ENCODE measurements around the gene RASGRF1.

DNA sequence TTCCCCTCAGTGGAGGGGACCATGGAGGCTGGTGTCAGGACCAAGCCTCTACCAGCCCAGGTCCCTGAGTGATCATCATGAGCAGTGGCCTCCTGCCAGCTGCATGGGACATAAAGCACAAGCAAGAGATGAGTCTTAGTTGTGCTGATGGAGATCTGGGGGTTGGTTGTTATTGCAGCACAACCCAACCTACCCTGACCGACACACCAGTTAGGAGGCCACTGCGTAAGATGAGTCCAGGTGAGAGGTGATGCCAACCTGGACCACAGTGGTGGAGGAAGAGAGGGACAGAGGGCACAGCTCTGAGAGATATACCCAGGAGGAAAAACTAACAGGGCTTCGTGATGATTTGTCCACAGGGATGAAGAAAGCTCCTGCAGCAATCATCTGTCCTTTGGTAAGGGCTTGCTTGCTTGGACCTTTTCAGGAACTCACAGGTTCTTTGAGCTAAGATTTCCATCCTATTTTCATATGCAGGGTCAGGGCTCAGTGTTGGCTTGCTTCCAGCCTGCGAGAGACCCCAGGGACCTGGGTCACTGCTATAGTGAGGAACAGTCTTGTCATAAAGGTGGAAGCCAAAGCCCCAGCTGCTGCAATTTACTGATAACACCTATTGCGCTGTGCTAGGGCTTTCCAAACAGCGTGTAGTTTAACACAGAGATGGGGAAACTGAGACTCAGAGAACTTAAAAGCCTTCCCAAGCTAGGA is 8.1 kb downstream of the RASGRF1 start:
- TF ChIP-seq, protein P1, sequence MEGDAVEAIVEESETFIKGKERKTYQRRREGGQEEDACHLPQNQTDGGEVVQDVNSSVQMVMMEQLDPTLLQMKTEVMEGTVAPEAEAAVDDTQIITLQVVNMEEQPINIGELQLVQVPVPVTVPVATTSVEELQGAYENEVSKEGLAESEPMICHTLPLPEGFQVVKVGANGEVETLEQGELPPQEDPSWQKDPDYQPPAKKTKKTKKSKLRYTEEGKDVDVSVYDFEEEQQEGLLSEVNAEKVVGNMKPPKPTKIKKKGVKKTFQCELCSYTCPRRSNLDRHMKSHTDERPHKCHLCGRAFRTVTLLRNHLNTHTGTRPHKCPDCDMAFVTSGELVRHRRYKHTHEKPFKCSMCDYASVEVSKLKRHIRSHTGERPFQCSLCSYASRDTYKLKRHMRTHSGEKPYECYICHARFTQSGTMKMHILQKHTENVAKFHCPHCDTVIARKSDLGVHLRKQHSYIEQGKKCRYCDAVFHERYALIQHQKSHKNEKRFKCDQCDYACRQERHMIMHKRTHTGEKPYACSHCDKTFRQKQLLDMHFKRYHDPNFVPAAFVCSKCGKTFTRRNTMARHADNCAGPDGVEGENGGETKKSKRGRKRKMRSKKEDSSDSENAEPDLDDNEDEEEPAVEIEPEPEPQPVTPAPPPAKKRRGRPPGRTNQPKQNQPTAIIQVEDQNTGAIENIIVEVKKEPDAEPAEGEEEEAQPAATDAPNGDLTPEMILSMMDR (IDR thresholded peaks at IDR 0.05) = no peak
- no peak for TF ChIP-seq POLR2A (IDR thresholded peaks at IDR 0.05)
